GM10248 (cell line): Measurements from ENCODE around the gene ZFYVE9.
"Not testable (repeated sequence)": the region's sequence is repeated elsewhere in the genome, so short reads cannot be mapped to it uniquely, and the experiment has no call there.

Experiments
- CTCF ChIA-PET: fragments of 300-600 bp; sonication (Branson Sonifier 250); formaldehyde crosslinking; extraction: SDS; loops from one replicate; lab custom pipeline; 2021; ENCODE audit warnings: antibody characterized with exemption; lab: Yijun Ruan, JAX
- POLR2A ChIA-PET: fragments of 350-650 bp; sonication (Branson Sonifier 250); formaldehyde crosslinking; extraction: SDS; loops from one replicate; lab custom pipeline; 2020; ENCODE audit warnings: antibody characterized with exemption; lab: Yijun Ruan, JAX
- DNase-seq: peaks from one replicate; pipeline ENCODE4 v3.0.0; 2012; ENCODE audit errors: extremely low spot score
- CTCF ChIP-seq: IDR thresholded peaks from 2 replicates; pipeline ENCODE4 v1.5.1; 2012; ENCODE audit warnings: mild to moderate bottlenecking, low read depth; ENCODE audit errors: extremely low read depth, missing control alignments, control extremely low read depth

ZFYVE9 gene

DNA sequence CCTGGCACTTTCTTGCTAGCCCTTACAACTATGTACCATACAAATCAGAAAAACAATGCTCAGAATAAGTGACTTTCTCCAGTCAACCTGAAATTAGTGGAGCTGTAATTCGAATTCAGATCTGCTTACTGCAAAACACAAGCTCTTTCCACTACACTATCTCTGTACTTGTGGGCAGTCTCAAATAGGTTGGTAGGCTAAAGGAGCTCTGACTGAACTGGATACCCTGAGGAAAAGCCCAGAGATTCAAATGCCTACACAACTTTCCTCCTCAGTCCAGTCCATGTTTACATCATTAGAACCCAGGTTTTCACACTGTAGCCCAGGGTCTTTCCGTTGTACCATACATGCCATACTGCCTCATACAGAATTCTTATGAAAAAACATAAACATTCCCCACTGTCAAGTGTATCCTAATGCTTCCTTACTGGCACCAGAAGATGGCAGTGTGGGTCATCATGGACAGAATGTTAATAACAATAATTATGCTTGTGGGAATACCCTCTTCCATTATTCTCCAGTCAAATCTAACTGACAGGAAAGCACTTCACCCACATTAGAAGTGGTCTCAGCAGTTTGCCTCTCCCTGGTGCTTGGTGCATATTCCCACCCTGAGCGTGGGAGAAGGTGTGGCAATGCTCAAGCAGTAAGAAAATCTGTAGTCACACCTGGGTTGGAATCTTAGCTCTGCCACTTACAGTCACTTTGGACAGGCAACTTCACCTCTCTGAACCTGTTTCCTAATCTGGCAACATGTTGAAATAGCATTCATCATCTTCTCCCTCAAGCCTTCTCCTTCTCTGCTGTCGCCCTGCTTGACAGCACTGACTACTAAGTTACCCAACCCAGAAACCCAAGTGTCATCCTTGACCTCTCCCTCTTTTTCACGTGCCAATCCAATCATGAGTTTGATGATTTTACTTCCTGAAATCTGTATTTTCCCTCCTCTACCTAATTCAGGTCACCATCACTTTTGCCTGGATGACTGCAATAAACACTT is 14.4 kb upstream of the ZFYVE9 start:
- TF ChIP-seq CTCF: peak; percentile 65
- ChIA-PET CTCF (interaction anchor here (0.6 to 2.2 kb wide), 18 partner anchors 9 to 560 kb away, joined by 3 to 15 read pairs (median 4); no protein-coding TSS in a partner anchor), POLR2A (no interaction called here)
- DNase-seq: no peak

DNA sequence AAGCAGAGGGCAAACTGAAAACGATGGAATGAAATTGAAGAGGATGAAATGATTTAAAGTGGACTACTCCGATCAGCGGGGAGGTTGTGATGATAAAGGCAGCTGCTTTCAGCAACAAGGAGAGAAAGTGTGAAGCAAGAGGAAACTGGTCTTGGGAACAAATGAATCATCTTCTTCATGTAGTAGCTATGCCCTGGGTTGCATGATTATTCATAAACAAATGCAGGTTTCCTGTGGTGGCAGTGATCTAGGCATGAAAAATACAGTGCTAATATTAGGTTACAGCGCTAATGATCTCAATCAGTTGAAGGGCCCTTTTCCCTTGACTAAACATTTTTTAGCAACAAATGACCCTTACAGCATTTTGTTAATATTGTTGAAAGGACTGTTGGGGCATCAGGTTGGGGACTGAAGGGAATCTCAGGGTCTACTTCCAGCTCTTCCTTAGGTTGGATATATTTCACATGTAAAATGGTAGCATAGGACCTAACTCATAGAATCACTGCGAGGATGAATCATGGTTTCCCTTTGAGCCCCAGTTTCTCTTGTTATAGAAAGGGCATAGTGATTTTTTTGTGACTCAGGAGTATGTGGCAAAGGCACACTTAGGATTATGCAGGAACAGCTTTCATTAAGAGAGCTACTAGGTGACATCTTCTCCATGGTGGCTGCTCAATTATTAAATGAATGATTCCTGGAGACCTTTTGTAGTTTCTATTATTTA is 1.9 kb upstream of the ZFYVE9 start:
- ChIA-PET POLR2A (interaction anchor here (0.6 kb wide), 1 partner anchor 200 kb away, joined by 4 read pairs; no protein-coding TSS in a partner anchor), CTCF (interaction anchor here (0.7 to 1.8 kb wide), 6 partner anchors 12 to 265 kb away, joined by 3 to 6 read pairs (median 4); no protein-coding TSS in a partner anchor)
- TF ChIP-seq CTCF: no peak
- peak; percentile 72 for DNase-seq

DNA sequence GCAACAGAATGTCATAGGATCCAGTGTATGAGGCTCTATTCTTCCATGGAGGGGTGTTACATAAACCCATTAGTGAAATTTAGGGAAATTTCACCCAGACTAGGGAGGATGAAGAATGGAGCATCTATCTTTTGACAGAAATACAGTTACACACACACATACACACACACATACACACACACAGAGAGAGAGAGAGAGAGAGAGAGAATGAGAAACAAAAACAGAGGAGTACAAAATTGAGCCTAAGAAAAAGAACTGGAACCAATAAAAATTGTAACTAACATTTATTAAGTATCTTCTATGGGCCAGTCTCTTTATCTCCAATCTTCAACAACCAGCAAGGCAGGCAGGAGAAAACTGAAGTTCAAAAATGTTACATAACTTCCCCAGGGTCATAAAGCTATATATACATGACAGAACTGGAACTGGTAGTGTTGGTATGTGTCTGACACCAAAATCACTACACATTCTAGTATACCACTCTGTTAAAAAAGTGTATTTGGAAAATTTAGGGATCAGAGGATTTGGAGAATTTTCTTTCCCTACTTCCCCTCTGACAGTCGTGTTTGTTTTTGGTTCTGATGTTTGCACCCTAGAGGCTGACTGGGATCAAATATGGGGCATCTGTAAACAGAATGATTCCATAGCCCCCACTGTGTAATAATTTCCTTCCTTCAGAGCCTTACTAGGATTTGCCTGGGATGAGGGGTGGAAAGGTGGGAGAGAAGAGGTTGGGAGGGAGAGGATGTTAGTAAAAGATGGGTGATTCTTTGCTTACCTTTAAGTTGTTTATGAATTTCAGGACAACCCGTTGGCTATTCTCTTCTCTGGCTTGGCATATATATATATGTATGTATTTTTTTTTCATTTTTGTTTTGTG is 1.0 kb upstream of the ZFYVE9 start:
- CTCF ChIA-PET: interaction anchor here (1.5 to 1.8 kb wide), 3 partner anchors 11 to 156 kb away, joined by 4 to 6 read pairs (median 4); no protein-coding TSS in a partner anchor
- POLR2A ChIA-PET: interaction anchor here (0.6 kb wide), 1 partner anchor 199 kb away, joined by 4 read pairs; no protein-coding TSS in a partner anchor
- DNase-seq: no peak
- no peak for TF ChIP-seq CTCF

DNA sequence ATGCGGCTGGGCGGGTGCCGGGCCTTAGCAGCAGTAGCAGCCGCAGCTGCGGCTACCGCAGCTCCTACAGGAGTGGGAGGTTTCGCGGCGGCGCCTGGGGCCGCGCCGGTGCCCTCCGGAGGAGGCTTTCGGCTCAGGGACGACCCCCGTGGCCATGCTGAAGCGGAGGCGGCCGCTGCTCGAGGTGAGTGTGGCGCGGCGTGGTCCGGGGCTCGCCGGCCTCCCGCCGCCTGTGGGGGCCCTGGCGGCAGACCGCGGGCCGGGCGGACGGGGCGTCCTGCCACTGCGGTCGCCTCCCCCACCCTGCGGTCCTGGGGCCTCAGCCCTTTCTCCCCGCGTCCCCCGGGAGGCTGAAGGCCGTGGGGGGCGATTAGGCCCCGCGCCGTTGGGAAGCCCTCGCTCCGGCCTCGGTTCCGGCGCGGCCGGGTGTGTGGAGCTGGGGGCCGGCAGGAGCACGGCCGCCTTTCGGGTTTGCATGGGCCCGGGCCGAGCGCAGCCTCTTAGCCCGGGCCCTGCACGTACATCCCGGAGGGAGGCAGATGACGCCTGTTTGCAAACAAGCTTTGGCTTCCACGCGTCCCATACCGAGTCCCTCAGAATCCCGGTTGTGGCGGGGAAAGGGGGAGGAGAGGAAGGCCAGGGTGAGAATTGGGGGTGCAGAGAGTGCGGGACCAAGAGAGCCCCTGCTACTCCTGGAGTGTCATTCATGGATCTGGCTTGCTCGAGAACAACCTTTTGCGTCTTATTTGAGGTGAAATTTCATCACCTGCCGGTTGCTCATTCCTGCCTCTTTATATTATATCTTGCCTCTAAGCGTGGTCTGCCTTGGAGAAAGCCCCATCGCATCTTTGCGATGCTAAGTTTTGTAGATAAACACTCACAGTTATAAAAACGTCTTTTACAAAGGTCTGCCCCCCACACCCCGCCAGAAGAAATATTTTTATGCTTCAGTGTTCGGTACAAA is 613 bp downstream of the ZFYVE9 start:
- peak; percentile 50 for DNase-seq
- TF ChIP-seq CTCF: no peak
- POLR2A ChIA-PET: interaction anchor here (1.0 kb wide), 1 partner anchor 206 kb away, joined by 3 read pairs; no protein-coding TSS in a partner anchor
- CTCF ChIA-PET: interaction anchor here (0.7 to 1.9 kb wide), 8 partner anchors 9 to 154 kb away, joined by 3 to 10 read pairs (median 5); no protein-coding TSS in a partner anchor

DNA sequence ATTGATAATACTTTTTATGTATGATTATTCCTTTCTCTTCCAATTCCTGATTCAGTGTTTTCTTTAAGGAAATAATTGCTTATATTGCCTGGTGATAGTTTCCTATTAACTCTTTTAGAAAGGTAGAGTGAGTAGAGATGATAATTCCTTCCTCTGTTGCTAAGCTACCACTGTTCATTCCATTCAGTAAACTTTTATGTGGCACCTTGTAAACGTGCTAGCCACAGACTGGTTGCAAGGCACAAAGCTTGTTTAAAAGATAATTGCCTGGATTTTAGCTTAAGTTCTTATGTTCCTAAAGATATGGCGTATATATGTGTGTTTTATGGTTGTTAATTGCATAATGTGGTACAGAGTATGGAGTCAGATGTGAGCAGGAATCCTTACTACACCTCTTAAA is 3.2 kb downstream of the ZFYVE9 start:
- DNase-seq: no peak
- TF ChIP-seq CTCF: no peak
- ChIA-PET CTCF (no interaction called here), POLR2A (interaction anchor here (0.5 kb wide), 1 partner anchor 38 kb away, joined by 3 read pairs; no protein-coding TSS in a partner anchor)

- DNase-seq, POLR2A ChIA-PET: not testable (repeated sequence)
- CTCF ChIA-PET: interaction anchor here (2.7 kb wide), 1 partner anchor 8 kb away, joined by 10 read pairs; the partner anchor contains the start of gene ZFYVE9
Measured at GRCh38 chr1:52150445-52150844, 8.6 kb downstream of the ZFYVE9 start.
